SW 1271 (cell line): ENCODE measurements around the gene KLF14.
"Not testable (repeated sequence)": the region's sequence is repeated elsewhere in the genome, so short reads cannot be mapped to it uniquely, and the experiment has no call there.

Experiments
- DNase-seq, 2 experiments: peaks; one replicate each; lab custom pipeline; 2025; lab: John Stamatoyannopoulos, UW

KLF14 gene

DNA sequence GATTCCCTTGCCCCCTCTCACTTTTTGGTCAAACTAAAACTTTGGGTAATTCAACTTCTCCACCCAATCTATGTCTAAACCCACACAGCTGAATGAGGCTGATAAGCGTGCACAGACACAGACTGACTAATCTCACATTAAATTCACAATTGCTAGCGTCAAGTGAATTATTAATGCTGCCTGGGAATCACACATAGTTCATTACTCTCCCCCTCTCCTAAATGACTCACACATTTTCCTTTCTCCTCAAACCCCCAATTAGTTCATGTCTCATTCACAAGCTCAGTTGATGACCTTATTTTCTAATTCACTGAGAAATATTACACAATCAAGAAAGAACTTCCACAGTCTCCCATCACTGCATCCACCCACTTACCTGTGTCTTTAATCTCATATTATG lies 14.5 kb downstream of the KLF14 start:
- no peak for DNase-seq

DNA sequence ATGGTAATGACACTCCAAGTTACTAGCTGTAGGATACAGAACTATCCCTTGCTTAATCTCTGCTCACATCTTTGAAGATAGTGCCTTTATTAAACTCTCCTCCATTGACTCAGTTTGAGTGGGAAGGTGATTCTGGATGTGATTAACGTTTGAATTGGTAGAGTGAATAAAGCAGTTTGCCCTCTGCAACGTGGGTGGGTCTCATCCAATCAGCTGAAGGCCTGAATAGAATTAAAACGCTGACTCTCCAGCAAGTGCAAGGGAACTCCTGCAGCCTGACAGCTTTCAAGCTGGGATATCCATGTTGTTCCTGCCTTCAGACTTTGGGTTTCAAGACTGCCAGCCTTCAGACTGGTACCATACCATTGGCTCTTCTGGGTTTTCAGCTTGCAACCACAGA lies 21.6 kb downstream of the KLF14 start:
- no peak for DNase-seq

DNA sequence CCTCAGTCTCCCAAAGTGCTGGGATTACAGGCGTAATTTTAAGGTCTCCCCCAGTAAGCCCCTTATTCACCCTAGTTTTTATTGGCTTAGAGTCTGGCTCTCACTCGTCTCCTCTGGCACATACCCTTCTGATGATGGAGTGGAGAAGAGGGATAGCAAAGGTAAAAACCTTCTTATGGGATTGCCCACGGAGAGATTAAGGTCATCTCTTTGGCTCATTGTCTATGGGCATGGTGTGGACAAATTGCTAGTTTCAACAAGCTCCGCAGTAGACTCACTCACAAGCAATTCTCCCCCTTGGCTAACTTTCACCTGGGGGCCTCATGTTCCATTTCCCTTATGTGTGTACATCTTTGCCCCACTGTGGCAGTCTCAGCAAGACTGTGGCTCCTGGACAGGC lies 25.2 kb downstream of the KLF14 start:
- DNase-seq, result no peak

DNA sequence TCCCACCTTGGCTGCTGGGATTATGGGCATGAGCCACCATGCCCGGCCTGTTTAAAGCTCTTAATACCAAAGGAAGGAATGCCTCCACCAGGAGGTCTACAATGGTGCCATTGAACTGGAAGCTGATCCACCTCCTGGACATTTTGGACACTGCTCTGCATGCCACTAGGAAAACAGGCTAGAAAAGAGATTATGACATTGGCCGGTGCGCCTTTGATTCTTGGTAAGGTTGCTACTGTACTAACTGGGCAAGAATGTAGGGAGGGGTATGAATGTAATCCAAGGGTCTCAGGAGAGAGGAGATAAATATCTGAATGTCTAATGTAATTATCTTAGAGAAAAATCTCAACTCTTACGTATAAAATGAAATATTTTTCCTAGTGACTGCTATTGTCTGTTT lies 26.0 kb downstream of the KLF14 start:
- no peak for DNase-seq

DNA sequence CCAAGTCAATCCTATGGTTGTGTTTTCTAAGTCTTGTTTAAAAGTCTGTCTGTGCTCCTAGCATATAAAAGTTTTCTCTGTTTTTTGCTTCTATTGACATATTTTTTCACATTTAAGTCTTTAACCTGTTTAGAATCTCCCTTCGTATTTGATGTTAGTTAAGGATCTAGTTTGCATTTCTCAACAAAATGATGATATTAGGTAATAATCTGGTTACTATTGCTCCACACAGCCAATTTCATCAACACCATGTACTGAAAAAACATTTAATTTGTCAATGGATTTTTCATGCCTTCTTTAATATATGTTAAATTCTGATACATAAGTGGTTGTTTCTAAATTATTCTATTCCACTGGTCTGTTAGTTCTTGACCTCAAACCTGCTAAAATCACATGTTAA lies 30.2 kb downstream of the KLF14 start:
- no peak for DNase-seq

DNA sequence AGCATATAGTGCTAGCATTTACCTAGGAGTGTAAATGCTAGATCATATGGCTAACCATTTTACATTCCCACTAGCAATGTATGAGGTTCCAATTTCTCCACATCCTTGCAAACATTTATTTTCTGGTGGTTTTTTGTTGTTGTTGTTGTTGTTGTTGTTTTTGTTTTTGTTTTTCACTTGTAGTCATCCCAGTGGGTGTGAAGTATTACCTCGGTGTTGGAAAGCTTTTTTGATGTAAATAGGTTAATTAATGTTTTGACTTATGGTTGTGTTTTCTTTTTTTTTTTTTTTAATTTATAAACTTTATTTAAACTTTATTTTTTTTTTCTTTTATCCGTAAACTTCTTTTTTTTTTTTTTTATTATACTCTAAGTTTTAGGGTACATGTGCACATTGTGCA lies 32.4 kb downstream of the KLF14 start:
- no peak for DNase-seq

DNA sequence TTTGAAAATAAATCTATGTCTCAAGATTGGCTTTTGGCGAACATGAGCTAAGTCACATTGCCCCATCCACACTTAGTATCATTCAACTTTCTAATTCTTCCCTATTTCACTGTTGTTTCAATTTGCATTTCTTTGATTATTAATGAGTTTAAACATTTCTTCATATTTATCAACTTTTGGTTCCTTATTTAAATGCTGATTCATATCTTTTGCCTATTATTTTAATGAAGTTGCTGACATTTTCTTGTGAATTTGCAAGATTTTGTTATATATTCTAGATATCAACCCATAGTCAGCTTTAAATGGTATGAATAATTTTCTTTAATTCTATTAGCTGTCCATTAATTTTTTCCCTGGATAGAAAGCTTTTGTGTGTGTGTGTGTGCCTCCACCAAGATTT lies 33.2 kb downstream of the KLF14 start:
- DNase-seq, result no peak

DNA sequence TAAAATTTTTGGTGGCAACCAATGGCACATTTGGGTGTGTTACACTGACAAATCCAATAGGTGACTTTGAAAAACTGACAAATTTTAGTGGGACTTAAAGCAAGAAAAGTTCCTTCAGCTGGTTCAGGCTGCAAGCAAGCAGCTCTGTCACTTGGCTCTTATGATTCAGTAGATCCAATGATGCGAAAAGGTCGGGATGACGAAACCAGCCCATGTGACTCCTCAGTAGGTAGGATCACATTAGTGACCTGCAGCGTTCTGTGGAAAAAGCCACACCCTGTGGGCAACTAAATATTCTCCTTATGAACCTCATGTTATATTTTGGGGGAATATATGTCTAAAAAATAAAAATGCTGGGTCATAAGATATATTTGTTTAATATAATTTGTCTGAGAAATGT lies 34.3 kb downstream of the KLF14 start:
- no peak for DNase-seq

DNA sequence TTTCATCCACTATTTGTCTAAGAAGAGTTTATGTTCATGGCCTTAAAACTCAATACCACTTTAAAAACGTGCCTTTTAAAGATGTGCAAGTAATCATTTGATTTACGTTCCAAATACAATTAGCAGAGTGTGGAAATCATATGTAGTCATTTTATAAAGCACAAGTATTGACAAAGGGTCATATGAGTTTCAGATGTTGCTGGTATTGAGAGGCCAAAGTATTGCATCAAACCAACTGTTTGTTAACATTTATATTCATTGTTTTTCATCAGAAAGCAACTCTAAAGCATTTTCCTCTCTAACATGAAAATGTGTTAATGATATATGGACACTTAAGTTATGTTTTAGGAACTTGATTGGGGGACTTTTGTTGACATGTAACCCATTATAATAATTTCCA lies 36.2 kb downstream of the KLF14 start:
- no peak for DNase-seq

DNA sequence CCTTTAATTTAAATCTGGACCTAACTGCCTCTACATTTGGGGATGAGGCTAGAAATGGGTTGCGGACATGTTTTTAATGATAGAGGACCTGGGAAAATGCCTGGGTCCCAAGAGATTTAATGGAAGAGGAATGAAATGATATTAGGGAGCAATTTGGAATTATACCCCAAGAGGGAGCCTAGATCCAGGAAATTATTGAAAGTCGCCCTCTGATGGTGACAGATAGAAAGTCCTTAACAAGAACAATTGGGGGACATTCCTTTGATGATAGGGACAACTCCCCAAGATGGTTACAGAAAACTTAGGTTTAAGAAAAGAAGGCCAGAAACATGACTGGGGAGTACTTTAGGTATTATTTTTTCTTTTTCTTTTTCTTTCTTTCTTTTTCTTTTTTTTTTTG lies 38.2 kb downstream of the KLF14 start:
- peak in 1 of 2 experiments; percentile 38 for DNase-seq

DNA sequence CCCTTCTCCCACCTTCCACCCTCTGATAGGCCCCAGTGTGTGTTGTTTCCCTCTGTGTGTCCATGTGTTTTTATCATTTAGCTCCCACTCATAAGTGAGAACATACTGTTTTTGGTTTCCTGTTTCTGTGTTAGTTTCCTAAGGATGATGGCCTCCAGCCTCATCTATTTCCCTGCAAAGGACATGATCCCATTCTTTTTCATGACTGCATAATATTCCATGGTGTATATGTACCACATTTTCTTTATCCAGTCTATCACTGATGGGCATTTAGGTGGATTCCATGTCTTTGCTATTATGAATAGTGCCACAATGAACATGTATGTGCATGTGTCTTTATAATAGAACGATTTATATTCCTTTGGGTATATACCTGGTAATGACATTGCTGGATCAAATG lies 41.6 kb downstream of the KLF14 start:
- not testable (repeated sequence) for DNase-seq

DNA sequence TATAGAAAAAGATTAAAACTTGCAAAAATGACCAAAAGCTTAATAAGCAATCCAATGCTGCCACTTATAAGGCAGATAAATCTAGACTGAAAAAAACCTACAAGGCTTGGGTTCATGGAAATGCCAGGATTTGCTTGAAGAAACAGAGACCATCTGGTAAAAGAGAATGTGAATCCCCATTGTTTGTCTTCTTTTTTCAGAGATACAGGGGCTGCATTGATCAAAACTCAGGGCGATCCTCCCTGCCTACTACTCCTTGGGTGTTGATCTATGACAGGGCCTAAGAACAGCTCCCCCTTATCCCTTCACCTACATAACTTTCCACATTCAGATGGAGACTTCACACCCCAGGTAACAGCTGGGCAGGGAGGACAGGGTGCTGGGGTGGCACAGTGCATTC lies 44.3 kb downstream of the KLF14 start:
- no peak for DNase-seq

DNA sequence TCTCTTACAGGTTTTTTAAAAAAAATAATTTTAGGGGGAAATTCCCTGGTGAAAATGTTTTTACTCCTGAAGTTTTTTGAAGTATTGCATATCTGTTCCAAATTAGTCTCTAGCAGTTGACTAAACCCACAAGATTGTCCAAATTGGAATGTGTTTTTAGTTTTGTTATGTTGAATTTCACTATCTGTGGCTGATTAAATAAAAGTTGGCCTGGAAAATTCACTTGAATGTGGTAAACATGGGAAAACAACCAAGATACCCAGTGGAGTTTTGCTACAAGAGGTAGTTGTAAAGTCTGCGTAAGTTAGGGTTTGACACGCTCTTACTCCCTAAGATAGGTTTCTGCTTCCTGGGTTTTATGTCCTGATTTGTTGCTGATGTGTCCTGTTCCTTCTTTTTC lies 51.0 kb downstream of the KLF14 start:
- DNase-seq, result no peak
